Spleen (tissue), 7 donors: ENCODE results near the gene B3GALNT1.

Experiments
- CTCF ChIP-seq, 11 experiments: fragments of 200-600 bp in 7 of 11; fragments of 450-650 bp in 4 of 11; sonication (generic) in 4 of 11; IDR thresholded peaks in 8 of 11; conservative IDR thresholded peaks in 3 of 11; 1 replicate in 7 of 11; 2 replicates in 4 of 11; pipeline versions ENCODE4 v1.4.0 to v1.8.0; 2016 to 2021; ENCODE audit warnings: antibody characterized with exemption in 11 of 11, inconsistent platforms in 4 of 11, mild to moderate bottlenecking in 1 of 11
- POLR2A ChIP-seq, 3 donors: fragments of 450-650 bp; IDR thresholded peaks; one replicate each; pipeline ENCODE4 v1.5.1; 2017; ENCODE audit warnings: antibody characterized with exemption in 3 of 3, mild to moderate bottlenecking in 1 of 3
- POLR2AphosphoS5 ChIP-seq, 3 donors: sonication (generic); formaldehyde crosslinking; IDR thresholded peaks; one replicate each; pipeline ENCODE4 v1.5.1; 2017; ENCODE audit warnings: antibody characterized with exemption in 3 of 3
- donor health status: DM: no; HTN: no; CAD: no; lungs with moderate emphysema.
- donor health status: DM: no; HTN: no; CAD: no.
- donor health status: DM: no; HTN: no; CAD: no.

- no peak for TF ChIP-seq POLR2A (IDR thresholded peaks at IDR 0.05)
- TF ChIP-seq CTCF (IDR thresholded peaks at IDR 0.05 in 8 of 11, conservative IDR thresholded peaks at IDR 0.05 in 3 of 11) = no peak
- no peak for TF ChIP-seq POLR2AphosphoS5 (IDR thresholded peaks at IDR 0.05)
Observed at GRCh38 chr3:161051856-161052255, 53.3 kb downstream of the B3GALNT1 start.
